LNCaP clone FGC (cell line): ENCODE results near the gene STXBP1.

Experiments used
- DNase-seq: peaks from one replicate; pipeline ENCODE4 v3.0.0-alpha.2; 2011; ENCODE audit warnings: low read depth
- H3K4me3 ChIP-seq: 2 replicates; pipeline ENCODE4 v1.5.1; 2011; ENCODE audit warnings: mild to moderate bottlenecking, low read depth, low read length, control low read depth
- CTCF ChIP-seq: IDR thresholded peaks from 2 replicates; pipeline ENCODE4 v1.5.1; 2012; ENCODE audit warnings: mild to moderate bottlenecking; ENCODE audit not compliant: control insufficient read depth, insufficient read depth; ENCODE audit errors: extremely low read depth

Gene STXBP1

GRCh38 chr9:127567035-127567729 is 44.9 kb upstream of the STXBP1 start:
- no peak for TF ChIP-seq CTCF
- DNase-seq, result peak; percentile 38
- H3K4me3 ChIP-seq, result peak overlapping the region; percentile 91

- TF ChIP-seq CTCF, result no peak
- no peak for DNase-seq
- H3K4me3 ChIP-seq, result peak overlapping the region; percentile 91
Observed at GRCh38 chr9:127567730-127568617, 44.1 kb upstream of the STXBP1 start.

GRCh38 chr9:127568618-127568970 is 43.5 kb upstream of the STXBP1 start:
- peak overlapping the region; percentile 91 for H3K4me3 ChIP-seq

GRCh38 chr9:127568971-127569885 is 42.8 kb upstream of the STXBP1 start:
- H3K4me3 ChIP-seq, result peak overlapping the region; percentile 91
- no peak for TF ChIP-seq CTCF
- DNase-seq, result no peak

More at GRCh38 chr9:127568618-127568970, 43.5 kb upstream of the STXBP1 start:
- no peak for TF ChIP-seq CTCF
- DNase-seq, result no peak

- DNase-seq, result no peak
- TF ChIP-seq CTCF, result no peak
- peak overlapping the region; percentile 57 for H3K4me3 ChIP-seq
Observed at GRCh38 chr9:127569886-127570401, 42.1 kb upstream of the STXBP1 start.

GRCh38 chr9:127570533-127571111 is 41.5 kb upstream of the STXBP1 start:
- no peak overlapping the region for H3K4me3 ChIP-seq
- DNase-seq, result no peak
- TF ChIP-seq CTCF, result no peak
